A172 (cell line): ENCODE measurements around the gene FDPS. TPM values are rescaled to one million over a fixed set of nuclear protein-coding genes. Genes with fewer than 3 reads are reported as not detected.

Experiments used
- DNase-seq: peaks from one replicate; pipeline ENCODE4 v3.0.0-alpha.2; 2015; ENCODE audit warnings: low spot score
- total RNA-seq: library from RNA; depleted of rRNA; stranded (reverse); fragments of >200 nt; shearing (Covaris generic); gene quantifications from 2 replicates; pipeline ENCODE4 v1.2.3, GENCODE V29; 2014; rRNA removed

Gene FDPS
- total RNA-seq = 304 and 375 TPM in 2 replicates

- DNase-seq = peak; percentile 100
These were observed at the start of gene FDPS for GRCh38 chr1:155308493-155309422. Gene FDPS (plus strand): TSS chr1:155308866. CDS start chr1:155309790, 924 bp downstream.

DNA sequence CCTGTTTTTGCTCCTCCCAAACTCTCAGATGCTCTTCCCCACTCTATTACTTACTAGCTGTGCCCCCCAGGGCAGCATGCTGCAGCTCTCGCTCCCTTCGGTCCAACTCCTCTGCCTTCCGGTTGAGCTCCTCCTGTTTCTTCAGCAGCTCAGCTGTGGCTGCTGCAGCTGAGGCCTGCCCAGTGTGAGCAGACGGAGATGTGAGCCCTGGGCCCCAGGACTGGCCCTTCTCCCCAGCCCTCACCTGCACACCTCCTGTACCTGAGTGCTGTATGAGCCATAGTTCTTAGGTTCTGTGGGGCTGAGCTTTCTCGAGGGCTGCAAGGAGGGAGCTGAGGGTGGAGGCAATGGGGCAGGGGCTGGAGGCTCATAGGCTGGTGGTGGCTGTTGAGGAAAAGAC is 48.4 kb upstream of the FDPS start:
- no peak for DNase-seq

- peak; percentile 40 for DNase-seq
These were observed 47.2 kb upstream of the FDPS start for GRCh38 chr1:155261493-155261851.

- peak; percentile 99 for DNase-seq
These were observed 46.6 kb upstream of the FDPS start, which contains the start of gene SCAMP3 for GRCh38 chr1:155261852-155262673. Gene SCAMP3 (minus strand): TSS chr1:155262360. CDS start chr1:155262151, 209 bp downstream.

- DNase-seq = no peak
These were observed 45.6 kb upstream of the FDPS start for GRCh38 chr1:155263067-155263466.

GRCh38 chr1:155266553-155266952 is 42.1 kb upstream of the FDPS start:
- no peak for DNase-seq

DNA sequence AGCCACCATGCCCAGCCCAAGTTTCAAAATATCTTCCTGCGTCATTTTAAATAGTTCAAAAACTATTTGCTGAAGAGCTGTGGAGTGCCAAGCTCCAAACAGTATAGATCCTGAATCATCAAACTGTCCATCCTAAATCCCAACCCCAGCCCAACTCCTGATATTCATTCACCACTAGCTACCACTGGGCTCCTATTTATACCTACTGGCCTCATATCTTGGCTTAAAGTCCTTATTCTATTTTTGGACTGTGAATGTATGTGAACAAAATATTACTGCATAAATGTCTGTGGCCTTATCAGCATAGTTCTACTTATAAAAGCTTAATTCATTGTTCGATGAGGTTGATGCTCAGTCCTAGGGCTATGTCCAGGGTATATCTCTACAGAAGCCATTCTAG is 41.3 kb upstream of the FDPS start:
- no peak for DNase-seq

DNA sequence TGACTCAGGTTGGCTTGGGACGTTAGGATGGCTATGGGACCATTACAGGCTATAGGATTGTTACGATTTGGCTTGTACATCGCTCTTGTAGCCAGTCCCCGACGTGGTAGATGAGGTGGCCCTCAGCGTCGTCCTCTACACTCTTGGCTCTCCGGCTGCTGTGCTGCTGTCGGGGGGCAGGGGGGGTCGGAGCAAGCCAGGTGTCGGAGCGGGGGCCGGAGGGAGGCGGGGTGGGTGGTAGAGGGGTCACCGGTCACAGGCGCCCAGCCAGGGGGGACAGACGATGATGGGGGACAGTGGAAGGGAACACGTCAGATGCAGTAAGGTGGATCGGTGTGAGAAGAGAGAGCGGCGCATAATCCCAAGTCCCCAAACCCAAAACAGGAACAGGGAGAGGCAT is 40.0 kb upstream of the FDPS start:
- DNase-seq = no peak

DNA sequence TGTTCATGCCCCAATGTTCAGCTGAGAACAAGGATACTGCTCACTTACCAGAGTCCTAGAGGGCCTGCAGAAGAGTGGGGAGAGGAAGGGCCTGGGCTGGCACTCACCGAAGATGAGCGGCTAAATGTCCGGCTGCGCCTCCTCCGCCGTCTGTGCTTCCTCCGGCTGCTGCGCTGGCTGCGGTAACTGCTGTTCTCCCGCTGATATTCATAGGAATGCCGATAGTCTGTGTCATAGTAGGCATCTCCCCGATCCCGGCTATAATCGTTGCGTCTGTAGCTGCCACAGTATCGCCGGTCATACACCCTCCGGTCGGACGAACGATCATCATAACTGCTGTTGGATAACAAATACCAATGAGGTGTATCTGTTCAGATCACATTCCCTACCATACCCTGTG is 39.3 kb upstream of the FDPS start:
- DNase-seq = no peak

- peak; percentile 83 for DNase-seq
These were observed 36.0 kb upstream of the FDPS start for GRCh38 chr1:155272466-155273342.

DNA sequence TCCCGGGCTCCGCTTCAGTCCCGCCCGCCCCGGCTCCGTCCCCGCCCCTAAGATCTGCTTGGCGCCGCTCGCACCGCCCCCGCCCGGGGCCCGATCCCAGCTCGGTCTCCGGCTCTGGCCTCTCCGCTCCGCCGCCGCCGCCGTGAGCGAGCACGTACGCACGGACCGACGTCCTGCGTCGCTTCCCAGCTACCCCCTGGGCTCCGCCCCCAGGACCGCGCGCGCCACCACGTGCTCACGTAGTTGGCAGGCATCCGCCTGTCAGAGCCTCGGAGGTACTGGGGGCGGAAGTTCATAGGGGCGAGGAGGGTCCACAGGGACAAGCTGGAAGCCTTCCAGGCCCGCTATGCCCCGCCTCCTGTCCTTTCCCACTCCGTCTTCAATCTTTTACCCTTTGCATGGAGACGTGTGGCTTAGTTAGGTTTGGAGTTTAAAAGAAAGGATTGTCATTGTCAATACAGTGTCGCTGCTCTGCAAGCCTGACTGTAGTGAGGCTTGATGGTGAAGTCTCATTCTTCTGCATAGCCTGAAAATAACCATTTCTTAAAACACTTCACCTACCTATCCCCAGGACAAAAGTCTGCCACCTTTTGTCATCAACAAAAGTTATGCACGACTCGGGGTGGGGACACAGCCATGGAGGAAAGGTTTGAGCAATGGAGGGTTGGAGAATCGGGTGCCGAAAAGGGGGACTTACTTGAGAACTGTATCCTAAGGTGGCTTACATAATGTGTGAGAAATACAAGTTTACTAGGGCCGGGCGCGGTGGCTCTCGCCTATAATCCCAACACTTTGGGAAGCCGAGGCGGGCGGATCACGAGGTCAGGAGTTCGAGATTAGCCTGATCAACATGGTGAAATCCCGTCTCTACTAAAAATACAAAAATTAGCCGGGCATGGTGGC is 35.1 kb upstream of the FDPS start, which contains the start of gene CLK2:
Gene CLK2, minus strand, starts transcription at position 162 of the 903 bp plus-strand sequence. CDS start 2,527 bp downstream, outside the sequence.
- DNase-seq = peak; percentile 86

DNA sequence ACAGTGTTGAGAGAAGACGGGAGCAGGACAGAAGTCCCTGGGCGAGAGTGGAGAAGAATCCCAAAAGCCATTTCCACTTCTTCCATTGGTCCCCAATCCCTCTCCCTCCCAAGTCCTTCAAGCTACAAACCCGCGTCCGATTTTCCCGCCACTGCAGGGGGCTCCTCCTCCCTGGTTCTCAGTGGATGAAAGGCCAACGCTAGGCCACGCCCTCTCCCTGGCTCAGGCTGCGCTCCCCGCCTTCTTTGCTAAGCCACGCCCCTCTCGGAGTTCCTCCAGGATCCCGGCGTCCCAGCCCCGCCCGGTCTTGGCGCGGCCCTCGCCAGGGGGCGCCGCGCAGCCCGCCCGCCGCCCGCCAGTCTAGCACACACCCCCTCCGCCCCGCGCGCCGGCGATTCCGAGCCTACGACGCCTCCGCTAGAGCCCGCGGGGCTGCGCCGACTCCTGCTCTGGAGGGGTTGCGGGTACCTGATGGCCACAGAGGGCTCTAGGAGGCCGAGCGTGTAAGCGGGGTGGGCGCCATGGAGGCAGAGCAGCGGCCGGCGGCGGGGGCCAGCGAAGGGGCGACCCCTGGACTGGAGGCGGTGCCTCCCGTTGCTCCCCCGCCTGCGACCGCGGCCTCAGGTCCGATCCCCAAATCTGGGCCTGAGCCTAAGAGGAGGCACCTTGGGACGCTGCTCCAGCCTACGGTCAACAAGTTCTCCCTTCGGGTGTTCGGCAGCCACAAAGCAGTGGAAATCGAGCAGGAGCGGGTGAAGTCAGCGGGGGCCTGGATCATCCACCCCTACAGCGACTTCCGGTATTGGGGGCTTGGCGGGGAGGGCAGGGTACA is 31.4 kb upstream of the FDPS start, which contains the start of gene HCN3:
Gene HCN3, plus strand, starts transcription at position 394 of the 832 bp plus-strand sequence. Its CDS starts 128 bp downstream, at position 522.
- DNase-seq = peak; percentile 95

GRCh38 chr1:155277902-155278688 is 30.6 kb upstream of the FDPS start:
- peak; percentile 42 for DNase-seq

GRCh38 chr1:155278689-155279160 is 29.9 kb upstream of the FDPS start:
- DNase-seq = no peak

DNA sequence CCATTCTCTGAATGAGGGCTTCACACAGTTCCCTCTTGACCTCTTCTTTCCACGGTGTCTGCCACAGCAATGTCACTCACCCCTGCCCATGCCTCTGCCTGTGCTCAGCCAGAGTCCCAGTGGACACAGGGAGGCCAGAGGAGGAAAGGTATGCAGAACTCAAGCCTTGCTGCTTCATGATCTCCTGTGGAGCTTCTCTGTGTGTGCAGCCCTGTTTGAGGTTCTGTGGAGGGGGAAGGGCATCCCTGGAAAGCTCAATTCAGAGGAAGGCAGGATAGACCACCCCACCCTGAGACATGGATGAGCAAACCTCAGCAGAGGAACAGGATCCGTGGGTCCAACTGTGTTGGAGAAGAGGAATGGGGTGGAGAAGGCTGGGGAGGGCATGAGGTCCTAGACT is 29.4 kb upstream of the FDPS start:
- no peak for DNase-seq

DNA sequence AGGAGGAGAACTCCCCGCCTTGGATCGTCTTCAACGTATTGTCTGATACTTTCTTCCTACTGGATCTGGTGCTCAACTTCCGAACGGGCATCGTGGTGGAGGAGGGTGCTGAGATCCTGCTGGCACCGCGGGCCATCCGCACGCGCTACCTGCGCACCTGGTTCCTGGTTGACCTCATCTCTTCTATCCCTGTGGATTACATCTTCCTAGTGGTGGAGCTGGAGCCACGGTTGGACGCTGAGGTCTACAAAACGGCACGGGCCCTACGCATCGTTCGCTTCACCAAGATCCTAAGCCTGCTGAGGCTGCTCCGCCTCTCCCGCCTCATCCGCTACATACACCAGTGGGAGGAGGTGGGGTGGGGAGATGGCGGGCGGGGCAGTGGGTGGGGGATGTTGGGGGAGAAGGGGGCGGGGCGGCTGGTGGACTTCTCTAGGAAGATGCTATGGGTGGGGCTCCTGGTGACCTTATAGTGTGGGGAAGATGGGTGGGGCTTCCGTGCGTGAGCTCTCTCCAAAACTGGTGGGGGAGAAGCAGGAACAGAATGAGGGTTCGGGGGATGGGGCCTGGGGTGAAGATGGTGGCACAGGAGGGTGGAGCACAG is 26.1 kb upstream of the FDPS start:
- no peak for DNase-seq

- DNase-seq = no peak
These were observed 24.2 kb upstream of the FDPS start for GRCh38 chr1:155284476-155284875.

- DNase-seq = no peak
These were observed 23.6 kb upstream of the FDPS start for GRCh38 chr1:155285063-155285462.
